Measurements from ENCODE around the gene UFC1. TPM values are rescaled to one million over a fixed set of nuclear protein-coding genes. Genes with fewer than 3 reads are reported as not detected.
"Not testable (repeated sequence)": the region's sequence is repeated elsewhere in the genome, so short reads cannot be mapped to it uniquely, and the experiment has no call there.

UFC1 gene
- total RNA-seq, 4 donors from 2014 or later, result 44.2 to 98.8 (median 80.2) TPM

DNA sequence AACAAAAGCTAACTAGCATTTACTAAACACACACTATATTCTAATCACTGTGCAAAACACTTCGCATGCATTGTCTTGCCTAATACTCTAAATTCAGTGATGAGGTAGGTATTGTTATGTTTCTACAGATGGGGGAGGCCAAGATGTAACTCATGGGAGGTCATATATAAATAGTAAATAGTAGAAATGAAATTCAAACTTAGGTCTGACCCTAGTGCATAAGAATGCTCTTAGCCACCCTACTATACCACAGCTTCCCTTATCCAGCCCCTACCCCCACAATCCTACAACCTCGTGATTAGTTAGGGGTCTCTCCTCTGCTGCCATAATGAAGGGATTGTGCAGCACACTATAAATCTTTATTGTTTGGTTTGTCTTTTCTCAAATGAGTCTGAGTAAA is 39.2 kb upstream of the UFC1 start:
- Histone ChIP-seq H3K27me3 (no peaks in the 10 kb centered on the region), H3K4me3 (no peak overlapping the region), H3K9me3 (no peaks in the 10 kb centered on the region), H3K36me3 (peaks cover 11% of the 10 kb centered on the region), H3K27ac (no peak overlapping the region), H3K4me1 (peaks cover 42% of the 10 kb centered on the region)
- 79% methylated on average over 2 of the region's 2 CpGs for WGBS
- no peak for DNase-seq (ENCODE audit: low spot score in 2 of 2)
- TF ChIP-seq, protein P1, sequence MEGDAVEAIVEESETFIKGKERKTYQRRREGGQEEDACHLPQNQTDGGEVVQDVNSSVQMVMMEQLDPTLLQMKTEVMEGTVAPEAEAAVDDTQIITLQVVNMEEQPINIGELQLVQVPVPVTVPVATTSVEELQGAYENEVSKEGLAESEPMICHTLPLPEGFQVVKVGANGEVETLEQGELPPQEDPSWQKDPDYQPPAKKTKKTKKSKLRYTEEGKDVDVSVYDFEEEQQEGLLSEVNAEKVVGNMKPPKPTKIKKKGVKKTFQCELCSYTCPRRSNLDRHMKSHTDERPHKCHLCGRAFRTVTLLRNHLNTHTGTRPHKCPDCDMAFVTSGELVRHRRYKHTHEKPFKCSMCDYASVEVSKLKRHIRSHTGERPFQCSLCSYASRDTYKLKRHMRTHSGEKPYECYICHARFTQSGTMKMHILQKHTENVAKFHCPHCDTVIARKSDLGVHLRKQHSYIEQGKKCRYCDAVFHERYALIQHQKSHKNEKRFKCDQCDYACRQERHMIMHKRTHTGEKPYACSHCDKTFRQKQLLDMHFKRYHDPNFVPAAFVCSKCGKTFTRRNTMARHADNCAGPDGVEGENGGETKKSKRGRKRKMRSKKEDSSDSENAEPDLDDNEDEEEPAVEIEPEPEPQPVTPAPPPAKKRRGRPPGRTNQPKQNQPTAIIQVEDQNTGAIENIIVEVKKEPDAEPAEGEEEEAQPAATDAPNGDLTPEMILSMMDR (IDR thresholded peaks at IDR 0.05), result no peak
- no peak for TF ChIP-seq POLR2AphosphoS5 (IDR thresholded peaks at IDR 0.05)
- no peak for TF ChIP-seq EP300 (IDR thresholded peaks at IDR 0.05)
- TF ChIP-seq POLR2A (IDR thresholded peaks at IDR 0.05), result no peak

DNA sequence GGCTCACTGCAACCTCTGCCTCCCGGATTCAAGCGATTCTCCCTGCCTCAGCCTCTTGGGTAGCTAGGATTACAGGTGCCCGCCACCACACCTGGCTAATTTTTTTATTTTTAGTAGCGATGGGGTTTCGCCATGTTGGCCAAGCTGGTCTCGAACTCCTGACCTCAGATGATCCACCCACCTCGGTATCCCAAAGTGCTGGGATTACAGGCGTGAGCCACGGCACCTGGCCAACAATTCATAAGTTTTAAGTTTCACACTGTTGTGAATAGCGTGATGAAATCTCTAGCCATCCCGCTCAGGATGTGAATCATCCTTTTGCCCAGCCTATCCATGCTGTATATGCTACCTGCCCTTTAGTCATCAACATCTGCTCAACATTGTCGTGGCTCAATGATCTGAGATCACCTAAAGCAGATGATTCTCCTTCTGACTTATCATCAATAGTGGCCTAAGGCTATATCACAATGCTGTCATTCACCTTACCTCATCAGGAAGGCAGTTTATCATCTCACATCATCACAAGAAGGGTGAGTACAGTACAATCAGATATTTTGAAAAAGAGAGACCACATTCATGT is 38.6 kb upstream of the UFC1 start:
- no peak overlapping the region for H3K4me3 ChIP-seq
- peaks cover 49% of the 10 kb centered on the region for H3K4me1 ChIP-seq
- DNase-seq (ENCODE audit: low spot score in 2 of 2), result no peak
- no peak overlapping the region for H3K27ac ChIP-seq
- peaks cover 8% of the 10 kb centered on the region for H3K36me3 ChIP-seq
- TF ChIP-seq EP300 (IDR thresholded peaks at IDR 0.05) (no peak), POLR2AphosphoS5 (IDR thresholded peaks at IDR 0.05) (no peak), POLR2A (IDR thresholded peaks at IDR 0.05) (no peak)
- TF ChIP-seq, protein P1 (IDR thresholded peaks at IDR 0.05), result no peak
- H3K27me3 ChIP-seq, result no peaks in the 10 kb centered on the region
- H3K9me3 ChIP-seq, result no peaks in the 10 kb centered on the region
- 76% methylated on average over 12 of the region's 12 CpGs for WGBS

DNA sequence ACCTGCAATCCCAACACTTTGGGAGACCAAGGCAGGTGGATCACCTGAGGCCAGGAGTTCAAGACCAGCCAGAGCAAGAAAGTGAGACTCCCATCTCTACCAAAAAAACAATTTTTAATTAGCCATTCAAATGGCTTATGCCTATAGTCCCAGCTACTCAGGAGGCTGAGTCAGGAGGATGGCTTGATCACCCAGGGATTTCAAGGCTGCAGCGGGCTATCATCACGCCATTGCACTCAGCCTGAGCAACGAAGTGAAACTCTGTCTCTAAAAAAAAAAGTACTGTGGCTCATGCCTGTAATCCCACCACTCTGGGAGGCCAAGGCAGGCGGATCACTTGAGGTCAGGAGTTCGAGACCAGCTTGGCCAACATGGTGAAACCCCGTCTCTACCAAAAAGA is 37.8 kb upstream of the UFC1 start:
- H3K4me3 ChIP-seq; H3K9me3 ChIP-seq; H3K27me3 ChIP-seq; DNase-seq (ENCODE audit: low spot score in 2 of 2); H3K27ac ChIP-seq: not testable (repeated sequence)
- peaks cover 56% of the 10 kb centered on the region for H3K4me1 ChIP-seq
- H3K36me3 ChIP-seq, result peaks cover 15% of the 10 kb centered on the region
- 89% methylated on average over 6 of the region's 6 CpGs for WGBS

DNA sequence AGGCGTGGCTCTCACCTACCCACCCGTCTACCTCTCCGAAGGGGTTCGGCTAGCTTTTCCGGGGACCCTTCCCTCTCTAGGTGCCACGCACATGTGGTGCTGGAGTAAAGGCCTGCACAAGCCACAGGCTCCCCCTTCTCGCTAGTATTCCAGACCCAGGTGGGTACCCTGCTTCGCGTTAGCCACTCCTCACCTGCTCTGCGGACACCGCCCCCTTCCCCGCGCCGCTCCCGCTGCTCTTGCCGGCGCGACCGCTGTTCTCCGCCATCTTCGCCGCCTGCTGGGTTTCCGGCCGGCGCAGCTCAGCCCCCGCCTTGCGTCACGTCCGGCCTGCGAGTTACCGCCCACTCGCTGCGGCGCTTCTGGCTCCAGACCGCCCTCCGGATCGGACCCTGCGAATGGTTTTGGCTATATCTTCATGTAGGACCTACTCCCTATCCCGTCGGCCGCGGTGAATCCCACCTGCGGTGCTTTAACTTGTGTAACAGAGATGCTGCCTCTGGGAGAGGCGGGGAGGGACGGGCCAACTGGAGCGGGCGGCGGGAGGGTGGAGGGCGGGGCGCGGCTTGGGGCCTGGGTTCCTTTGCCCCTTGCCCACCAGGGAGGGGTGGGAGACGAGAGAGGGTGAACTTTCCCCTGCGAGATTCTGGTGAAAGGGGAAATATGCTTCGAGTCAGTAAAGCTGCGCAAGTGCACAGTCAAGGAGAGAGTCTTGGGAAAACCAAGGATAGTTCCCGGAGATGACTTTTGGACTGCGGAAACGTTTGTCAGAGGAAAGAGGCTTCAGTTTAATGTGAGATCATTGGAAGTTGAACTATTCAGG is 35.8 kb upstream of the UFC1 start, which contains the start of the genes NIT1 and PFDN2:
NIT1 (plus strand) TSS at position 347 of the 823 bp plus-strand sequence; CDS start at position 419, 72 bp downstream.
PFDN2 (minus strand) TSS at position 279 of the 823 bp plus-strand sequence; CDS start at position 268, 11 bp downstream.
- Histone ChIP-seq H3K4me3 (peak within 1 kb of the TSS; percentile 99), H3K36me3 (peaks cover 35% of the 10 kb centered on the region), H3K9me3 (no peaks in the 10 kb centered on the region), H3K4me1 (peaks cover 63% of the 10 kb centered on the region), H3K27me3 (no peaks in the 10 kb centered on the region), H3K27ac (peak within 1 kb of the TSS; percentile 97)
- peak; percentile 84 to 90 for TF ChIP-seq POLR2A (IDR thresholded peaks at IDR 0.05)
- TF ChIP-seq, protein P1 (IDR thresholded peaks at IDR 0.05), result no peak
- TF ChIP-seq EP300 (IDR thresholded peaks at IDR 0.05), result no peak
- TF ChIP-seq POLR2AphosphoS5 (IDR thresholded peaks at IDR 0.05), result peak; percentile 92 to 96 (median 95)
- under 1% methylated on average over 31 of the region's 58 CpGs for WGBS
- peak; percentile 92 to 94 for DNase-seq (ENCODE audit: low spot score in 2 of 2)

DNA sequence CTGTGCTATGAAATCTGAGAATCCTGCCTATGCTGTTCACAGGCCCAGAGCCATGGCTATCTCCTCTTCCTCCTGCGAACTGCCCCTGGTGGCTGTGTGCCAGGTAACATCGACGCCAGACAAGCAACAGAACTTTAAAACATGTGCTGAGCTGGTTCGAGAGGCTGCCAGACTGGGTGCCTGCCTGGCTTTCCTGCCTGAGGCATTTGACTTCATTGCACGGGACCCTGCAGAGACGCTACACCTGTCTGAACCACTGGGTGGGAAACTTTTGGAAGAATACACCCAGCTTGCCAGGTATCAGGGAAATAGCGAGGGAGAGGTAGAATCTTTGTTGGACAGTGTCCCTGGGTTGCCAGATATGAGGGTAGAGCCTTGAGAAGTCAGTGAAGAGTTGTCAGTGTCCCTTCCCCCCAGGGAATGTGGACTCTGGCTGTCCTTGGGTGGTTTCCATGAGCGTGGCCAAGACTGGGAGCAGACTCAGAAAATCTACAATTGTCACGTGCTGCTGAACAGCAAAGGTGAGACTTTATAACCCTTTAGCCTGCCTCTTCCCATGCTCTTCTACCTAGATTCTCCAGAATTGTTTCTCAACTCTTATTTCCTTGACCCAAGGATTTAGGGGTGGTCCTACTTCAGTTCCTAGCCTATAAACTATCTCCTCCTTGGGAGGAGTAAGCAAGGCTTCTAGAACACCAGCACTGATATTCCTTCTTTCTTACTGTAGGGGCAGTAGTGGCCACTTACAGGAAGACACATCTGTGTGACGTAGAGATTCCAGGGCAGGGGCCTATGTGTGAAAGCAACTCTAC is 34.5 kb upstream of the UFC1 start:
- Histone ChIP-seq H3K36me3 (peaks cover 44% of the 10 kb centered on the region), H3K4me3 (peak overlapping the region; percentile 99), H3K27me3 (no peaks in the 10 kb centered on the region), H3K27ac (peak overlapping the region; percentile 97), H3K4me1 (peaks cover 59% of the 10 kb centered on the region), H3K9me3 (no peaks in the 10 kb centered on the region)
- TF ChIP-seq POLR2AphosphoS5 (IDR thresholded peaks at IDR 0.05), result peak in 1 of 3 donors; percentile 2
- no peak for TF ChIP-seq POLR2A (IDR thresholded peaks at IDR 0.05)
- TF ChIP-seq, protein P1 (IDR thresholded peaks at IDR 0.05), result peak; percentile 43 to 62
- TF ChIP-seq EP300 (IDR thresholded peaks at IDR 0.05), result no peak
- DNase-seq (ENCODE audit: low spot score in 2 of 2), result no peak
- WGBS, result 46% methylated on average over 6 of the region's 10 CpGs
